Smooth muscle cell (in vitro differentiated cells): Measurements from ENCODE around the gene PPP5C. TPM values are rescaled to one million over a fixed set of nuclear protein-coding genes. Genes with fewer than 3 reads are reported as not detected.

ENCODE experiments used
- DNase-seq: peaks from one replicate; lab custom pipeline; 2025; ENCODE audit not compliant: unreplicated experiment; lab: John Stamatoyannopoulos, UW
- H2AFZ ChIP-seq: fragments of 200-600 bp; sonication (generic); 2 replicates; pipeline ENCODE4 v1.6.0; 2016; ENCODE audit warnings: antibody characterized with exemption, low read depth, mild to moderate bottlenecking
- H3F3A ChIP-seq: fragments of 200-600 bp; sonication (generic); 2 replicates; pipeline ENCODE4 v1.6.0; 2017; ENCODE audit warnings: antibody characterized with exemption, low read depth
- H3K27ac ChIP-seq: fragments of 200-600 bp; sonication (generic); 2 replicates; pipeline ENCODE4 v1.5.1; 2016; ENCODE audit warnings: low read depth, mild to moderate bottlenecking
- H3K27me3 ChIP-seq: fragments of 200-600 bp; sonication (generic); 2 replicates; pipeline ENCODE4 v1.6.1; 2016; ENCODE audit warnings: low read depth, mild to moderate bottlenecking
- H3K36me3 ChIP-seq: fragments of 200-600 bp; sonication (generic); 2 replicates; pipeline ENCODE4 v1.5.1; 2016; ENCODE audit warnings: low read depth
- H3K4me1 ChIP-seq: fragments of 200-600 bp; sonication (generic); 2 replicates; pipeline ENCODE4 v1.5.1; 2016; ENCODE audit warnings: low read depth
- H3K4me2 ChIP-seq: fragments of 200-600 bp; sonication (generic); 2 replicates; pipeline ENCODE4 v1.6.0; 2016; ENCODE audit warnings: mild to moderate bottlenecking
- H3K4me3 ChIP-seq: fragments of 200-600 bp; sonication (generic); 2 replicates; pipeline ENCODE4 v1.5.1; 2016; ENCODE audit warnings: mild to moderate bottlenecking
- H3K79me2 ChIP-seq: fragments of 200-600 bp; sonication (generic); 2 replicates; pipeline ENCODE4 v1.6.0; 2016; ENCODE audit warnings: low read depth, mild to moderate bottlenecking
- H3K9ac ChIP-seq: fragments of 200-600 bp; sonication (generic); 2 replicates; pipeline ENCODE4 v1.6.0; 2016; ENCODE audit warnings: low read depth
- H3K9me3 ChIP-seq: fragments of 200-600 bp; sonication (generic); replicated peaks from 2 replicates; pipeline ENCODE4 v1.5.1; 2016; ENCODE audit warnings: low read depth
- H4K20me1 ChIP-seq: fragments of 200-600 bp; sonication (generic); 2 replicates; pipeline ENCODE4 v1.6.0; 2016; ENCODE audit warnings: low read depth
- CTCF ChIP-seq: fragments of 200-600 bp; sonication (generic); IDR thresholded peaks from 2 replicates; pipeline ENCODE4 v1.5.1; 2017; ENCODE audit warnings: borderline replicate concordance, mild to moderate bottlenecking, antibody characterized with exemption; ENCODE audit not compliant: insufficient read depth, poor library complexity, severe bottlenecking
- WGBS: methylation state at CpG from one replicate; pipeline ENCODE4 v1.1.7; 2016; ENCODE audit warnings: low lambda C conversion rate; 5-methylcytosine and 5-hydroxymethylcytosine counted together
- polyA plus RNA-seq: library from polyadenylated mRNA; unstranded; fragments of >200 nt; fragmentation: Nextera tagmentation; extraction: Ambion mirVana; gene quantifications from 2 replicates; pipeline ENCODE4 v1.2.1, GENCODE V29; 2016
- total RNA-seq: library from RNA; depleted of rRNA; stranded (reverse); fragments of >200 nt; gene quantifications from 2 replicates; pipeline ENCODE4 v1.2.3, GENCODE V29; 2014

PPP5C gene
- total and polyA plus RNA-seq, 2 experiments from 2014 or later: 44.9 to 57.7 TPM

DNA sequence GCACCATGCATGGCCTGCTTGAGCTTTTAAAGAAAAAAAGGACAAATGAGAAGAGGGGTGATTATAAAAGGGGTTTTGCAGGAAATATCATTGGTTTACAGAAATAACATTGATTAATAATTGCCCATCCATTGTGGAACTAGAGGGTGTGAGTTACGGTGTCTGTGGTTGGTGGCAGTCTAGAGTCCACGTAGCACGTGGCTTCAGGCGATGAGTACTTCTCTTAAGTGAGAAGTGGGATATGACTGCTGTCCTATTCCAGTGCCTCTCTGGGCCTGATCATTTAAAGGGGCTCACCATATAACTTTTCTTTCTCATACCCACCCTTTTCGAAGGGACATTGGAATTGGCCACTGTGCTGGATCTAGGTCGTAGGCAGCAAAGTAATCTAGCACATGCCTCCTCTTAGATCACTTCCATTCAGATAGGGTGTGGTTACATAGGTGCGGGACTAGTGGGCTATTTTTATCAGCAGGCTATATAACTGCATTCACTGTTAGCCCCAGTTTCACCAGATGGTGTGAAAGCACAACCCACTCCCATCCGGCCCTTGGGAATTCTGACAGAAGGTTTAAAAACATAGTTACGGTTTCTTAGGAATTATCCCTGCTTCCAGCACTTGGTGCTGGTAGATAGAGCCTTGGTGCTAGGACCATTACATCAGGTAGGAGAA is 19.9 kb downstream of the PPP5C start:
- Histone ChIP-seq H3K4me3 (no peak overlapping the region), H3K9ac (no peak overlapping the region), H2AFZ (no peak overlapping the region), H3K4me1 (peaks cover 7% of the 10 kb centered on the region), H3K4me2 (no peak overlapping the region), H4K20me1 (peaks cover 30% of the 10 kb centered on the region), H3F3A (no peaks in the 10 kb centered on the region), H3K27me3 (no peaks in the 10 kb centered on the region), H3K36me3 (peaks cover 4% of the 10 kb centered on the region), H3K27ac (no peak overlapping the region), H3K9me3 (no peaks in the 10 kb centered on the region), H3K79me2 (peaks cover 33% of the 10 kb centered on the region)
- 96% methylated on average over 9 of the region's 9 CpGs for WGBS
- no peak for DNase-seq
- no peak for TF ChIP-seq CTCF

DNA sequence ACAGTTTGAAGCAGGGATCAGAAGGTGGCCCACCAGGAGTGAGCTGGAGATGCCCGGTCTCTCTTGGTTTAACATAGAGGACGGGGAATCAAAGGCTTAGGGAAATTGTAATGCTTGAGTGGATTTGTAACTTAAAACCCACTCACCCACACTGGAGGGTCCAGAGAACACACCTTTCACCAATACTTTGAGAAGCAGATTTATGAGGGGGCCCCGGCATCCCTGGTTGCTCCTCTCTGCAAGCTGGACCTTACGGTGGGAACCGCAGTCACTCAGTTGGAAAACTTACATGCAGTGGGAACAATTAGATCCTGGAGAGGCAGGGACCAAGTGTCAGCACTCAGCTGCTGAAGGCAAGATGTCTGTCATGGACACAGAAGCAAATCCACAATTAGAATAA is 20.5 kb downstream of the PPP5C start:
- peaks cover 31% of the 10 kb centered on the region for H4K20me1 ChIP-seq
- H3F3A ChIP-seq: no peaks in the 10 kb centered on the region
- H3K4me2 ChIP-seq: no peak overlapping the region
- peaks cover 29% of the 10 kb centered on the region for H3K79me2 ChIP-seq
- no peak overlapping the region for H2AFZ ChIP-seq
- TF ChIP-seq CTCF: no peak
- H3K36me3 ChIP-seq: peaks cover 4% of the 10 kb centered on the region
- H3K4me3 ChIP-seq: no peak overlapping the region
- no peak for DNase-seq
- peaks cover 10% of the 10 kb centered on the region for H3K4me1 ChIP-seq
- no peak overlapping the region for H3K27ac ChIP-seq
- no peaks in the 10 kb centered on the region for H3K27me3 ChIP-seq
- 94% methylated on average over 5 of the region's 5 CpGs for WGBS
- no peaks in the 10 kb centered on the region for H3K9me3 ChIP-seq
- no peak overlapping the region for H3K9ac ChIP-seq

- Histone ChIP-seq H2AFZ (no peak overlapping the region), H3K9me3 (no peaks in the 10 kb centered on the region), H3K4me3 (no peak overlapping the region), H3K36me3 (peaks cover 4% of the 10 kb centered on the region), H3F3A (no peaks in the 10 kb centered on the region), H3K27me3 (no peaks in the 10 kb centered on the region), H3K4me2 (no peak overlapping the region), H4K20me1 (peaks cover 38% of the 10 kb centered on the region), H3K27ac (no peak overlapping the region), H3K4me1 (peaks cover 17% of the 10 kb centered on the region), H3K9ac (no peak overlapping the region), H3K79me2 (peaks cover 33% of the 10 kb centered on the region)
- DNase-seq: no peak
- TF ChIP-seq CTCF: no peak
- 94% methylated on average over 7 of the region's 7 CpGs for WGBS
Observed at GRCh38 chr19:46368116-46368515, 21.2 kb downstream of the PPP5C start.

DNA sequence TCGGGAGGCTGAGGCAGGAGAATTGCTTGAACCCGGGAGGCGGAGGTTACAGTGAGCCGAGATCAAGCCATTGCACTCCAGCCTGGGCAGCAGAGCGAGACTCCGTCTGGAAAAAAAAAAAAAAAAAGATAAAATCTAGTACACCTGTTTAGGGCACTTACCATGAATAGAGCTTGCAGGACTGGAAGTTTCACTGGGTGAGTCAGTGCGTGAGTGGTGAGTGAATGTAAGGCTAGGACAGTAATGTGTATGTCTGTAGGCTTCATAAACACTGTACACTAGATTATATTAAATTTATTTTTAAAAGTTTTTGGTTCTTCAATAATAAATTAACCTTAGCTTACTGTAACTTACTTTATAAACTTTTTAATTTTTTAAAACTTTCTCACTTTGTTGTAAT is 22.9 kb downstream of the PPP5C start:
- Histone ChIP-seq H3K79me2 (peaks cover 35% of the 10 kb centered on the region), H3K9me3 (no peaks in the 10 kb centered on the region)
- WGBS: 75% methylated on average over 7 of the region's 7 CpGs

More for the DNA sequence above, 22.9 kb downstream of the PPP5C start:
- Histone ChIP-seq H4K20me1 (peaks cover 41% of the 10 kb centered on the region), H3F3A (no peaks in the 10 kb centered on the region), H2AFZ (no peak overlapping the region), H3K9ac (peak overlapping the region; percentile 53), H3K4me3 (no peak overlapping the region), H3K27ac (peak overlapping the region; percentile 93), H3K36me3 (no peaks in the 10 kb centered on the region), H3K4me2 (peak overlapping the region; percentile 14), H3K27me3 (no peaks in the 10 kb centered on the region), H3K4me1 (peaks cover 29% of the 10 kb centered on the region)
- no peak for TF ChIP-seq CTCF
- DNase-seq: no peak
